HepG2 (cell line): ENCODE data around the gene GAB3. TPM values are rescaled to one million over a fixed set of nuclear protein-coding genes. Genes with fewer than 3 reads are reported as not detected.

Source experiments
- ATAC-seq: fragments of 200-7000 bp; cut with Tn5 transposase; 3 replicates; pipeline ENCODE4 v1.9.1; 2020; ENCODE audit warnings: mild to moderate bottlenecking, moderate library complexity
- BruUV-seq: library from RNA; stranded (reverse); fragments of 400-500 nt; replicated peaks from 2 replicates; lab custom pipeline; 2021; lab: Mats Ljungman, UMichigan
- CTCF ChIA-PET: fragments of 300-600 bp; formaldehyde crosslinking; extraction: SDS; loops from one replicate; lab custom pipeline; 2021; ENCODE audit warnings: low total read pairs, inconsistent platforms, low intra/inter-chr PET ratio; lab: Yijun Ruan, JAX
- POLR2A ChIA-PET: fragments of 350-600 bp; sonication (Branson Sonifier 250); formaldehyde crosslinking; loops from one replicate; lab custom pipeline; 2020; ENCODE audit warnings: antibody characterized with exemption, inconsistent platforms; lab: Yijun Ruan, JAX
- DNase-seq: peaks from one replicate; pipeline ENCODE4 v3.0.0-alpha.2; 2015; ENCODE audit warnings: low spot score
- FAIRE-seq: peaks from 3 replicates; lab custom pipeline; 2011; peaks lifted over from hg19 to GRCh38; lab: Jason Lieb, UNC
- H2AFZ ChIP-seq: one replicate; pipeline ENCODE4 v1.6.1; 2011; ENCODE audit warnings: low read length, inconsistent platforms
- H3K27ac ChIP-seq: fragments of 300-600 bp; 3 replicates; pipeline ENCODE4 v1.8.0; 2011; ENCODE audit warnings: mixed run types, mild to moderate bottlenecking, mixed read lengths, low read length, inconsistent platforms; ENCODE audit not compliant: insufficient read depth; ENCODE audit errors: extremely low read length
- H3K27me3 ChIP-seq, 2 experiments: fragments of 200-600 bp in 1 of 2; 2 replicates in 1 of 2; 3 replicates in 1 of 2; pipeline versions ENCODE4 v1.6.0 to v1.8.0; 2011; ENCODE audit warnings: low read length in 2 of 2, mild to moderate bottlenecking in 2 of 2, moderate library complexity in 2 of 2, inconsistent platforms in 1 of 2; ENCODE audit not compliant: insufficient read depth in 2 of 2, control insufficient read depth in 1 of 2
- H3K36me3 ChIP-seq, 2 experiments: fragments of 200-600 bp in 1 of 2; replicated peaks in 1 of 2; 2 replicates in 1 of 2; 3 replicates in 1 of 2; pipeline versions ENCODE4 v1.5.1 to v1.8.0; 2011; ENCODE audit warnings: low read length in 2 of 2, inconsistent platforms in 1 of 2; ENCODE audit not compliant: insufficient read depth in 2 of 2, control insufficient read depth in 1 of 2
- H3K4me1 ChIP-seq: 2 replicates; pipeline ENCODE4 v1.5.1; 2012; ENCODE audit warnings: low read length, inconsistent platforms; ENCODE audit not compliant: insufficient read depth
- H3K4me2 ChIP-seq: 2 replicates; pipeline ENCODE4 v1.6.0; 2011; ENCODE audit warnings: low read depth, low read length, inconsistent platforms
- H3K4me3 ChIP-seq, 3 experiments: fragments of 200-600 bp in 1 of 3; sonication (generic), shearing (Covaris generic) in 1 of 3; replicated peaks in 1 of 3; 2 replicates each; pipeline ENCODE4 v1.5.1; 2011 to 2016; ENCODE audit warnings: low read length in 3 of 3, inconsistent platforms in 2 of 3, low read depth in 2 of 3, mild to moderate bottlenecking in 2 of 3, control low read depth in 1 of 3, mixed read lengths in 1 of 3; ENCODE audit not compliant: insufficient read depth in 1 of 3
- H3K79me2 ChIP-seq: one replicate; pipeline ENCODE4 v1.6.1; 2011; ENCODE audit warnings: low read length, inconsistent platforms; ENCODE audit not compliant: insufficient read depth
- H3K9ac ChIP-seq: 2 replicates; pipeline ENCODE4 v1.6.0; 2011; ENCODE audit warnings: mild to moderate bottlenecking, low read depth, low read length, inconsistent platforms; ENCODE audit not compliant: insufficient read depth
- H3K9me3 ChIP-seq: 2 replicates; pipeline ENCODE4 v1.5.1; 2012; ENCODE audit warnings: mild to moderate bottlenecking, low read length
- H4K20me1 ChIP-seq: 2 replicates; pipeline ENCODE4 v1.6.0; 2011; ENCODE audit warnings: inconsistent platforms, mild to moderate bottlenecking, low read length, moderate library complexity; ENCODE audit not compliant: insufficient read depth
- ELF4 ChIP-seq: sonication (generic); formaldehyde crosslinking; IDR thresholded peaks from 2 replicates; pipeline ENCODE4 v1.5.0; 2020; ENCODE audit warnings: missing genetic modification reagents, mild to moderate bottlenecking, moderate library complexity, borderline replicate concordance
- HHEX ChIP-seq: IDR thresholded peaks from 2 replicates; pipeline ENCODE4 v1.6.1; 2016; ENCODE audit warnings: control low read depth
- MAF1 ChIP-seq: sonication (generic); formaldehyde crosslinking; IDR thresholded peaks from 2 replicates; pipeline ENCODE4 v1.5.0; 2020; ENCODE audit warnings: missing genetic modification reagents, borderline replicate concordance
- MNT ChIP-seq: fragments of 450-650 bp; IDR thresholded peaks from 2 replicates; pipeline ENCODE4 v1.6.1; 2016
- MTERF4 ChIP-seq: sonication (generic); formaldehyde crosslinking; IDR thresholded peaks from 2 replicates; pipeline ENCODE4 v1.8.0; 2023; ENCODE audit warnings: mild to moderate bottlenecking, missing genetic modification reagents
- RFX3 ChIP-seq: IDR thresholded peaks from 2 replicates; pipeline ENCODE4 v1.6.1; 2016; ENCODE audit warnings: missing biosample characterization, missing genetic modification reagents
- TAF15 ChIP-seq: fragments of 200-400 bp; formaldehyde crosslinking; IDR thresholded peaks from one replicate; pipeline ENCODE4 v1.6.1; 2018; ENCODE audit warnings: mild to moderate bottlenecking, low read depth, low read length; ENCODE audit not compliant: poor library complexity, severe bottlenecking
- YEATS4 ChIP-seq: sonication (generic); formaldehyde crosslinking; IDR thresholded peaks from 2 replicates; pipeline ENCODE4 v1.4.0; 2020; ENCODE audit warnings: missing genetic modification reagents, borderline replicate concordance
- ZFP37 ChIP-seq: sonication (generic); formaldehyde crosslinking; IDR thresholded peaks from 2 replicates; pipeline ENCODE4 v1.4.0; 2020; ENCODE audit warnings: missing genetic modification reagents, borderline replicate concordance
- ZNF354B ChIP-seq: sonication (generic); formaldehyde crosslinking; IDR thresholded peaks from 2 replicates; pipeline ENCODE4 v1.8.0; 2022; ENCODE audit warnings: mild to moderate bottlenecking, missing genetic modification reagents
- ZNF501 ChIP-seq: sonication (generic); formaldehyde crosslinking; IDR thresholded peaks from 2 replicates; pipeline ENCODE4 v1.5.1; 2020; ENCODE audit warnings: mild to moderate bottlenecking, moderate library complexity, missing genetic modification reagents
- ZNF768 ChIP-seq: sonication (generic); formaldehyde crosslinking; IDR thresholded peaks from 2 replicates; pipeline ENCODE4 v1.4.0; 2020; ENCODE audit warnings: missing genetic modification reagents
- WGBS: methylation state at CpG from one replicate; pipeline ENCODE4 v1.1.6; 2017; ENCODE audit warnings: low lambda C conversion rate; 5-methylcytosine and 5-hydroxymethylcytosine counted together
- in situ Hi-C: cut with HindIII; loops from 2 replicates; pipeline ENCODE4 v1.10.0; 2017; ENCODE audit warnings: low pct_unique_long_range_greater_than_20kb; ENCODE audit not compliant: extremely low pct_ligation_motif_present
- intact Hi-C: fragments of 100-400 bp; cut with micrococcal nuclease; formaldehyde crosslinking; loops from one replicate; pipeline ENCODE4 v1.10.0; 2022; ENCODE audit not compliant: unreplicated experiment
- polyA plus RNA-seq, 8 experiments: library from polyadenylated mRNA; depleted of rRNA in 3 of 8; stranded (reverse) in 7 of 8; unstranded in 1 of 8; fragments of >200 nt; fragmentation: Illumina TruSeq in 4 of 8; extraction: Trizol in 4 of 8; gene quantifications; 2 replicates each; pipeline versions ENCODE4 v1.2.1 to v1.2.3, GENCODE V29; 2011 to 2016; ENCODE audit warnings: low read depth in 4 of 8, missing spikeins in 1 of 8, mixed read lengths in 1 of 8; ENCODE audit not compliant: insufficient read depth in 1 of 8
- total RNA-seq, 5 experiments: library from RNA; depleted of rRNA; stranded (reverse); fragments of >200 nt; fragmentation: Illumina TruSeq; extraction: Trizol; gene quantifications; 2 replicates each; pipeline ENCODE4 v1.2.3, GENCODE V29; 2016; ENCODE audit warnings: low read depth in 1 of 5
- TF ChIP-seq, protein P1 (sequence below): sonication (generic); formaldehyde crosslinking; IDR thresholded peaks from 2 replicates; pipeline ENCODE4 v1.4.0; 2020; ENCODE audit warnings: mild to moderate bottlenecking, missing genetic modification reagents, borderline replicate concordance

Gene GAB3
- total and polyA plus RNA-seq, 2 of the 13 experiments (the other 11 are each of a cell fraction or from before 2014, with no cell fraction given) = not detected

- H3K9ac ChIP-seq = no peak overlapping the region
- no peak overlapping the region for H3K27ac ChIP-seq
- no peaks in the 10 kb centered on the region for H3K36me3 ChIP-seq
- H2AFZ ChIP-seq = no peak overlapping the region
- no peaks in the 10 kb centered on the region for H3K9me3 ChIP-seq
- DNase-seq (no peak), ATAC-seq (no peak), FAIRE-seq (no peak)
- no peaks in the 10 kb centered on the region for H3K79me2 ChIP-seq
- no peak overlapping the region for H3K4me2 ChIP-seq
- peaks cover 2 to 24% of the 10 kb centered on the region in 2 experiments; a peak in 4 of 5 replicates for H3K27me3 ChIP-seq
- H3K4me3 ChIP-seq = no peak overlapping the region
- no TSS peak for BruUV-seq
- intact Hi-C loops = no loop called here
- ChIA-PET POLR2A (no interaction called here), CTCF (no interaction called here)
- no peaks in the 10 kb centered on the region for H4K20me1 ChIP-seq
- no peak for TF ChIP-seq YEATS4 (CRISPR knock-in tag)
- TF ChIP-seq TAF15 = no peak
- no peak for TF ChIP-seq HHEX
- TF ChIP-seq ELF4 = no peak
- TF ChIP-seq MAF1 (CRISPR knock-in tag) = no peak
- TF ChIP-seq, protein P1, sequence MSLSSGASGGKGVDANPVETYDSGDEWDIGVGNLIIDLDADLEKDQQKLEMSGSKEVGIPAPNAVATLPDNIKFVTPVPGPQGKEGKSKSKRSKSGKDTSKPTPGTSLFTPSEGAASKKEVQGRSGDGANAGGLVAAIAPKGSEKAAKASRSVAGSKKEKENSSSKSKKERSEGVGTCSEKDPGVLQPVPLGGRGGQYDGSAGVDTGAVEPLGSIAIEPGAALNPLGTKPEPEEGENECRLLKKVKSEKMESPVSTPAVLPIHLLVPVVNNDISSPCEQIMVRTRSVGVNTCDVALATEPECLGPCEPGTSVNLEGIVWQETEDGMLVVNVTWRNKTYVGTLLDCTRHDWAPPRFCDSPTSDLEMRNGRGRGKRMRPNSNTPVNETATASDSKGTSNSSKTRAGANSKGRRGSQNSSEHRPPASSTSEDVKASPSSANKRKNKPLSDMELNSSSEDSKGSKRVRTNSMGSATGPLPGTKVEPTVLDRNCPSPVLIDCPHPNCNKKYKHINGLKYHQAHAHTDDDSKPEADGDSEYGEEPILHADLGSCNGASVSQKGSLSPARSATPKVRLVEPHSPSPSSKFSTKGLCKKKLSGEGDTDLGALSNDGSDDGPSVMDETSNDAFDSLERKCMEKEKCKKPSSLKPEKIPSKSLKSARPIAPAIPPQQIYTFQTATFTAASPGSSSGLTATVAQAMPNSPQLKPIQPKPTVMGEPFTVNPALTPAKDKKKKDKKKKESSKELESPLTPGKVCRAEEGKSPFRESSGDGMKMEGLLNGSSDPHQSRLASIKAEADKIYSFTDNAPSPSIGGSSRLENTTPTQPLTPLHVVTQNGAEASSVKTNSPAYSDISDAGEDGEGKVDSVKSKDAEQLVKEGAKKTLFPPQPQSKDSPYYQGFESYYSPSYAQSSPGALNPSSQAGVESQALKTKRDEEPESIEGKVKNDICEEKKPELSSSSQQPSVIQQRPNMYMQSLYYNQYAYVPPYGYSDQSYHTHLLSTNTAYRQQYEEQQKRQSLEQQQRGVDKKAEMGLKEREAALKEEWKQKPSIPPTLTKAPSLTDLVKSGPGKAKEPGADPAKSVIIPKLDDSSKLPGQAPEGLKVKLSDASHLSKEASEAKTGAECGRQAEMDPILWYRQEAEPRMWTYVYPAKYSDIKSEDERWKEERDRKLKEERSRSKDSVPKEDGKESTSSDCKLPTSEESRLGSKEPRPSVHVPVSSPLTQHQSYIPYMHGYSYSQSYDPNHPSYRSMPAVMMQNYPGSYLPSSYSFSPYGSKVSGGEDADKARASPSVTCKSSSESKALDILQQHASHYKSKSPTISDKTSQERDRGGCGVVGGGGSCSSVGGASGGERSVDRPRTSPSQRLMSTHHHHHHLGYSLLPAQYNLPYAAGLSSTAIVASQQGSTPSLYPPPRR (CRISPR knock-in tag) = no peak
- no peak for TF ChIP-seq RFX3 (CRISPR knock-in tag)
- no peak for TF ChIP-seq MTERF4 (CRISPR knock-in tag)
- TF ChIP-seq ZNF501 (CRISPR knock-in tag) = no peak
- no peak for TF ChIP-seq ZFP37
- no peak for TF ChIP-seq MNT
- TF ChIP-seq ZNF354B (CRISPR knock-in tag) = no peak
- no peak for TF ChIP-seq ZNF768 (CRISPR knock-in tag)
- in situ Hi-C loops = no loop called here
- 57% methylated on average over 8 of the region's 9 CpGs for WGBS
- no peaks in the 10 kb centered on the region for H3K4me1 ChIP-seq
Observed at GRCh38 chrX:154751669-154752271, 893 bp upstream of the GAB3 start.
